GM18909 (cell line): Measurements from ENCODE around the gene SH3PXD2B.
"Not testable (repeated sequence)": the region's sequence is repeated elsewhere in the genome, so short reads cannot be mapped to it uniquely, and the experiment has no call there.

Experiments used
- ATAC-seq: cut with Tn5 transposase; IDR thresholded peaks from one replicate; pipeline ENCODE4 v1.9.1; 2021; ENCODE audit warnings: mild to moderate bottlenecking; ENCODE audit not compliant: unreplicated experiment, poor library complexity

The SH3PXD2B gene

DNA sequence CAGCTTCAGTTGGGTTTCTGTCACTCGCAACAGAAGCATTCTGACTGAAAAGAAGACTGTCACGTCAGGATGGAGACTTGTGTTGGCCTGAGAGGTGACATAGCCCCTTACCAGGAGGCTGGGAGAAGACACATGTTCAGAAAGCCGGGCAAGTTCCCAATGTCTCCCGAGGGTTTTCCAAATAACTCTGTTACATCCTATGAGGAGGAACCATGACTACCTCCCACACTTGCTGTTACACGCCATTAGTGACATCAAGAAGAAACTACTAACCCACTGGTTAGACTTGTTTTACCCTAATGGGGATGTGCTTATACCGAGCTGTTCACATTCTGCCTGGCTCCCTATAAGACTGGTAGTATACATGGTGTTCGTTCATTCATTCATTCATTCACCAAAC is 33.3 kb downstream of the SH3PXD2B start:
- ATAC-seq = no peak

DNA sequence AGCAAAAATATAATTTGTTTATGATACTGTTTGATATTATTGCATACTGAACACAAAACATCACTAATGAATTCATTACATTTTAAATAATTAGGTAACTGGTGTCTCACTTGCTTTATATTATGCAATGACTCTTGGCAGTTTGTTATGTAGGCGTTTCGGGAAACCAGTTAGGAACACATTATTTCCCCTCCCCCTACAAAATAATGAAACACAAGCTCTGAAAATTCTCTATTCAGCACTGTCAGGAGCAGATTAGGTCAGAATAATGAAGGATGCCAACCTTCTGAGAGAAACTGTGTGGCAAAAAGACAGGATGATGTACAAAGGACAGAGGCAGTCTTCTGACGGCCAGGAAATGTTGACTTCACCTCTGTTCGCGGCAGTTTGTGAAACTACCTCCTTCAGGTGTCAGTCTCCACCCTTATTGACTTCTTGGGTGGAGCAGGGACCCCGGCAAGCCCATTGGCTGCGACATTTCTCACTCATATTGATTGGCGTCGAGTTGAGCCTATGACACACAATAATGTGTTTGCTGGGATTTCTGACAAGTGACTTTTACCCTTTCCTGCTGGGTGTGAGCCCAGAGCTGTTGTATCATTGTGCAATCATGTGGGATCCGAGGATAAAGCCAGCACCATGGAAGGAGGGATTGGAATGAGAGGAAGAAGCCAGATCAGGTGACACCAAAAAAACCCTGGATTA is 33.9 kb downstream of the SH3PXD2B start:
- no peak for ATAC-seq

DNA sequence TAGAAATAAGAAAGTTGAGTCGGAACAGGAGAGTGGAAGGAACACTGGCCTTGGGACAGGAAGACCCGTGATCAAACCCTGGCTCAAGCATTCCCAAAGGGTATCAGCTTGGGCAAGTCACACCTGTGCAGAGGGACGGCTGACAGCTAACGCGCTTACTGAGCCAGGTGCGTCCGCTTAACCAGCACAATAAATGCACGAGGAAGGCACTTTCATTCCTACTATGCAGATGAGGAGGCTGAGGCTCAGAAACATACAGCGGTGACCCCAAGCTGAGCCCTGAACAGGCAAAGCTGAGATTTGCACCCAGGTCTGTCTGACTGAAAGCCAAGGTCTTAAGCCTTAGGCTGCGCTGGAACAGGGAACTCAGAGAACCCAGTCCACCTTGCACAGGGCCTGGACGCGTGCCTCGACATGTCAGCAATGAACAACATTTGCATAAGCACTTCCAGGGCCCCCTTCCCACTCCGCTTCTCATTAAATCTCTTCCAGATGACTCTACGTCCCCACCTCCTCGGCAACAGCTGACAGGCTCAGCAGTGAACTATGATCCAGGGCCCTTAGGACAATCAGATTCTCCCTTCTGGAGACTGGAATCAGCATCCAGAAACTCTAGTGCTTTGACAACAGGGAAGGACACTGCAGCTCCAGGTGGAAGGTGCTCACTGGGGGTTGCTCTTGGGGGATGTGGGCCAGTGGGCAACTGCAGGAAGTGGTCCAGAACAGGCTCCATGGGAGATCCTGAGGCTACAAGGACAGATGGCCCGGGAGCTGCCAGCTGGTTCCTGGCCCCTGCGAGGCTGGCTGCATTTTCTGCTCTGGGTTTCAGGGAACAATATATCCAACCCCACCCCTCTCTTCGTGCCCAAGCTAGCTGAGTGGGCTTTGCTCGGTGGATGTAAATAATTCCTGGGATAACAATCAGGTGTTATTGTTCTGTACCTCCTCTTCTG is 35.2 kb downstream of the SH3PXD2B start:
- no peak for ATAC-seq

DNA sequence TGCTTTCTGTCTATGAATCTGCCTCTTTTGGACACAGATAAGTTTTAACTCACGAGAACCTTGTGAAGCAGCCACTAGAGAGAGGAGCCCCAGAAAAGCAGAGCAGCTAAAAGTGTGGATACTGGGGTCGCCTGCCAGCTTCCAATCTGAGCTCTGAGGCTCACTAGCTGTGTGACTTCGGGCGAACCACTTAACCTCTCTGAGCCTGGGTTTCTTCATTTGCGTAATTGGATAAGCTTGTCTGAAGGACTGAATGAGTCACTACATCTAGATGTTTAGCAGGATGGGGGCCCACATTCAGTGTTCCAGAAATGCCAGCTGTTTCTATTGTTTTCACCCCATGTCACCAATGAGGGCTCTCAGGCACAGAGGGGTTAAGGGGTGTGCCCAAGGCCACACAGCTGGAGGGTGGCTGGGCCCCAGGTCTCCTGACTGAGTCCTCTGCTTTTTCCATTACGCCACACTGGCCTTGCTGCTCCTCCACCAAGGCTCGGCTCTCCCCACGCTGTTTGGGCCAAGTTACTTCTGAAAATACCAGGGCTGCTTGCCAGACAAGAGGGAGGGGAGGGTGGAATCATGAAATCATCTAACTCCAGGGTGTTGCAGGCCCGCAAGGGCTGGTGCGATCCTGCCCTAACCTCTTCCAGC is 36.2 kb downstream of the SH3PXD2B start:
- ATAC-seq = no peak

DNA sequence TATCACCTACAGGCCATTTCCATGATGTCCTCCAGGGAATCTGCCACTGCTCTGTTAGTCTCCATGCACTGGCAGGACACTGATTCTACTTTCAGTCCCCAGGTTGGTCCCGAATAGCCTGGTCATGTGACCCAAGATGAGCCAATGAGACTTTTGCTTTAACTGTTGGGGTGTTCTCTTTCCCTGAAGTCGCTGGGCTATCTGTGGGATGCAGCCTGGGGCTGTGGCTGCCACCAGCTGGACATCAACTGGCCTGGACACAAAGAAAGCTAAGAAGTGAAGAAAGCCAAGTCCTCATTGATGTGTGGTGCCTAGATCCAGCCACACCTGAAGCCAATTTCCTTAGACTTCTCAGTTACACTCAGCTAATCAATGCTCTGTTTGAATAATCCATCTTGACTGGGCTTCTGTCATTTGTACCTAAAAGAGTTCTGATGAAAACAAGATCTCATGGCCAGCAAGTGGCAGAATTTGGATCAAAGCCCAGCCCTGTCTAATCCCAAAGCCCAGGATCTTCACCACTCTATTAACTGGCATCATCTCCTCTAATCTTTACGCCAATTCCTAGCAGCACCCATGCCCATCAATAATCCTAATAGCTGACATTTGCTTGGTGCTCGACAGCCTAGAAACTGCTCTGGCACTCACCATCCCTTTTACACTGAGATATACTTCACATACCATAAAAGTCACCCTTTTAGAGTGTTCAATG is 37.0 kb downstream of the SH3PXD2B start:
- ATAC-seq = no peak

DNA sequence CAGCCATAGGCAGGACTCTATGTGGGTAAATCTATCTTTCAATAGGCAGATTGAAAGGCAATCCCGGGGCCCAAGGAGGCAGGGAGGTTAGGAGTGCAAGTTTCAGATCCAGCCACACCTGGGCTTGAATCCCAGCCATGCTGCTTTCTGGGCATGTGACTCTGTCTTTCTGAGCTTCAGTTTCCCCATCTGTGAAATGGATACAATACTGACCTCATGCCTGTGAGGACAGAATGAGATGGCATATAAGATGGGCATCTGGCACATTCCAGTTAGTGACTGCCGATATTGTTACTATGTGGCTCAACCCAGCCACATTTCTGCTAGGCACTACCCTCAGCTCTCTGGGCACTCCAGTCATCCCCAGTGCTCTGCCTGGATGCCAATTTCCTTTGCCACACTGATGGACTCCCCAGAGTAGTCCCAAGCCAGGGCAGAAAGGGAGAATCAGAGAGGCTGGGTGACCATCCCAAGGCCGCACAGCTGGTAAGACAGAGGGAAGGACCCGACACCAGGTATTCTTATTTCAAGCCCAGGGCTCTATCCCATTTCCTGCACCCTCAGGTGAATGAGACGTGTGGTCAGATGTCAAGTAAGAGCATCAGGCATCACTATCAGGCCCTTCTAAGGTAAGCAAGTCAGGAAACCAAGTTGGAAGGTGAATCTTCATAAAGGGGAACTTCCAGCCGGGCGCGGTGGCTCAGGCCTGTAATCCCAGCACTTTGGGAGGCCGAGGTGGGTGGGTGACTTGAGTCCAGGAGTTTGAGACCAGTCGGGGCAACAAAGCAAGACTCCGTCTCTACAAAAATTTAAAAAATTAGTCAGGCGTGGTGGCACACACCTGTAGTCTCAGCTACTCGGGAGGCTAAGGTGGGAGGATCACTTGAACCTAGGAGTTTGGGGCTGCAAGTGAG is 38.7 kb downstream of the SH3PXD2B start:
- ATAC-seq = no peak

DNA sequence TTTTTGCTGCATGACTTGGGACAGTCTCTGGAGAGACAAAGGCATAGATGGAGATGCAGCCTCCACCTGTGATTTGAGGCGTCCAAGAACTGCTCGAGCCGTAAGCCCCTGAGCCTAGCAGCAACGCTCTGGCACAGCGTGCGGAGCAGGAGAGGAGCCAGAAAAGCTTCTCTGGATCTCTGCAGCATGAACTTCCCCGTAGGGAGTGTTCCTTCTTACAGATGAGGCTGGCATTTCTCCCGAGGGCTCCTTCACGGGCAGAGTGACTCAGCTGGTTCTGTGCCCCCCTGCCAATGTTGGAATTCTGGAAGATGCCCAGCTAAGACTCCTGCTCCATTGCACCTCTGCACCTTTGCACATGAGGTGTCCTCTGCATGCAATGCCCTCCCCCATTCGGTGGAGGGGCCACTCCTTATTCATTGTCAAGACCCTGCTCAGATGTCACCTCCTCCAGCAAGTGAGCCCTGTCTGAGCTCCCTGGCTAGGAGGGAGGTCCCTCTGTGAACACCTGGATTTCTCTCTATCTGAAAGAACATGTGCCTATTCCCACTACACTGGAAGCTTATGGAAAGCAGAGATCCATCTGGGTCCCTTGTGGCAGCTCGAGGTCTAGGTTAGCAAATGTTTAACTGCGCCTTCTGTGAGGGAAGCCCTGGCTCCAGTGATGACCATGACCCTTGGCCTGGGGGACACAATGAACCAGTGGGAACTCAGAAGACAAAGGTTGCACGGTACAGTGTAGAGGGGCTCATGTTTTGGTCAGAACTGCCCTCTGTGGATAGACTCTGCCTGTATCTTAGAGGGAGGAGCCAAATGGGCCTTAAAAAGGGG is 39.6 kb downstream of the SH3PXD2B start:
- no peak for ATAC-seq

DNA sequence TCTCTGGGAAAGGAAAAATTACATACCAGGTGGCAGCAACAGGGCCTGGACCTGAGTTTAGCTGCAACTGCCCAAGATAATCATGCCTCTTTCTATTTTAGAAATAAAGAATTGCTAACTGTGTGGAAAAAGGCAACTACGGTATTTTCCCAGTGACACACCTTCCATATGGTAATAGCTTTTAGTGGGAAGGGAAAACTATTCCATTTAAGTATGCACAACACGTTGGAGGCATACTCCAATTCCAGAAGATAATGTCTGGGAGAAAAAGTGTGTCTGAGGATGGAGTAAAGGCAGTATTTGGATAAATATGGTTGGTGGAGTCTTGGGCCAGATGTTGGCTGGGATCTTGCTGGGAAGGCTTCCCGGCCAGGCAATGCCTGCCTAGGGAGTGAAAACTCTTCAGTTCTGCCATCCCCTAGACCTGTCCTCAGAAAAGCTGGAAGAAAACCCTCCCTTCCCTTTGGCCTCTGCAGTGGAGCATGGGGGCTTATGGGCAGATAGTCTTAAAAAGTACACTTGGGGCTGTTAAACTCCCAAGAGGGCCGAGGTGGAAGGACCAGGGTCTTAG is 40.6 kb downstream of the SH3PXD2B start:
- ATAC-seq = no peak

DNA sequence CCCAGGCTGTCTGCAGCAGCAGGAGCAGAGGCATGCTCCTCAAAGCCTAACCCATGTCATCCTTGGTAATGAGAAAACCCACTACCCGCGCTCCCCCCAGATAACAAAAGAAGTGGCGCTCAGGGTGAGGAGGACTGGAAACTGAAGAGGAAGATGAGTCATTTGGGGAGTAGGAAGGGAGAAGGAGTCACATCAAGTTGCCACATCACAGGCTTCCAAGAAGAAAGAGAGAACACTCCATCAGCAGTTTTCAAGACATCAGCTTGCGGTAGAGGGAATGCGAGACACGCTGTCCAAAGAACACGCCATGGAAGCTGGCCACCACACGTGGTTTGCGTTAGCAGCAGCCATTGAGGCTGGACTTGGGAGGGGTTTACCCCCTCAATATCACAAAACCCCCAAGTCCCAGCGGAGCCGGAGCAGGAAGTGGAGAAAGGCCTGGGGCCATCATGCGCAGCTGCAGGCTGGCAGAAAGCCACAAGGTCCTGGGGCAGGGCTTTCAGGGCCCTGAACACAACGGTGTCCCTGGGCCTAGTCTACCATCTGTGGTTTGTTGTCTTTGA is 41.5 kb downstream of the SH3PXD2B start:
- no peak for ATAC-seq

DNA sequence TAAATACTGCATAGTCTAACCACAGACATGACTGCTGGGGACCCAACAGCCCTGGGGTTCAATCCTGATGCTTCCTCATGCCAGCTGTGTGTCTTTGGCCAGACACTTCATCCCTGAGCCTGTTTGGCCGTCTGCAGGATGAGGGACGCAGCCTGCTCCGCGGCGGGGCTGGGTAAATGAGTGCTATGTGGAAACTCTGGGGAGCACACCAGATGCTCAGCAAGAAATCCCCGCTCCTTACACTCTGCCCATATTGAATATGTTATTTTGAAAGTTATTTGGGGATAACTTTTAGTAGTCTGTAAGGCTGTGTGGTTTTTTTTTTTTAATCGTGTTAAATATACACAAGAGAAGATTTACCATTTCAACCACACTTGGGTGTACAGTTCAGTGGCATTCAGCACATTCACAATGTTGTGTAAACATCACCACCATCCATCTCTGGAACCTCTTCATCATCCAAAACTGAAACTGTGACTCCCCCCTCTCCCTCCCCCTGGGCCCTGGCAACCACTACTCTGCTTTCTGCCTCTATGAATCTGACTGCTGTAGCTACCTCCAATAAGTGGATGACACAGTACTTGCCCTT is 42.7 kb downstream of the SH3PXD2B start:
- no peak for ATAC-seq

DNA sequence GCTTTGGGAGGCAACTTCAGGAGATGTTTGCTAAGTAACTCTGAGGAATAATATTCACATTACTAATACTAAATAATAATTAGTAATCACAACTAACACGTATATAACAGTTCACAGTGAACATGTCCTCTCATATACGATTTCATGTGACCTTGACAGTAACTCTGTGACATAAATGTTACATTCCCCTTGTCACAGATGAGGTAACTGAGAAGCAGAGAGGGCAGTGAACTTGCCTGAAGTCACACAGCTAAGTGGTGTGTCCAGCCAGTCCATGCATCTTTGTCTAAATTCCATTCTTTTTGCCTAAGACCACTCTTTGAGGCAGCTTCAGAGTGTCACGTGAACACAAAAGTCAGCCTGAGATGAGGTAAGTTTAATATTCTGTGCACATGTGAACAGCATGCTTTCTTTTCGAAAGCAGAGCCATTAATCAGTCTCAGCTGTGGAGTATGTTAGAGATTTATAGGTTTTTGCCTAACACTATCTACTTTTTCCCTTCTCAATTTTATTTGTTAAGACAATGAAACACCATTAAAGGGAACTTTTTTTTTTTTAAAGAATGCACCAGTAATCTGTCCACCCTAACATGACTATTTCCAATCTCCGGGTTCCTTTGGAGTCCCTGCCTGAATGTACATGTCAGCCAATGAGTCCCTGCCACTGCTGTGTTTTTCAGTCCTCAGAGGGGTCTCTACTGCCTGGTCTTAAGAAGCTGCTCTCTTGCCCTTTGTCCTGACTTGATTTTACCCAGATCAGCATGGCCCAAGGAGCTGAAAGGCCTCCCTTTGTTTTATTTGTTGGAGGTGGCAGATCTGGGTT is 43.5 kb downstream of the SH3PXD2B start:
- no peak for ATAC-seq

DNA sequence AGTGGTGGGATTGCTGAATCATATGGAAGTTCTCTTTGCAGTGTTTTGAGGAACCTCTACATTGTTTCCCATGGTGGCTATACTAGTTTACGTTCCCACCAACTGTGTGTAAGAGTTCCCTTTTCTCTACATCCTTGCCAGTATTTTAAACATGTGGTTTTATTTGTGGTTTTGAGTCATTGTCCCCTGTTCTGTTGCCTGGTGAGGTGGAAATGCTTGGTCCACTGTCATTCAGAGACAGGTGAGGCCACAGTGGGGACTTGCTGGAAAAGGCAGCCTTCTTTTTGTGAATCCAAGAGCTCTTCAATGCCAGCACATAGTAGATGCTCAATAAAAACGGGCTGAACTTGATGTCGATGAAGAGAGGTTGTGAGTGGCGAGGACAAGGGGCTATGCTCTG is 44.2 kb downstream of the SH3PXD2B start:
- no peak for ATAC-seq

DNA sequence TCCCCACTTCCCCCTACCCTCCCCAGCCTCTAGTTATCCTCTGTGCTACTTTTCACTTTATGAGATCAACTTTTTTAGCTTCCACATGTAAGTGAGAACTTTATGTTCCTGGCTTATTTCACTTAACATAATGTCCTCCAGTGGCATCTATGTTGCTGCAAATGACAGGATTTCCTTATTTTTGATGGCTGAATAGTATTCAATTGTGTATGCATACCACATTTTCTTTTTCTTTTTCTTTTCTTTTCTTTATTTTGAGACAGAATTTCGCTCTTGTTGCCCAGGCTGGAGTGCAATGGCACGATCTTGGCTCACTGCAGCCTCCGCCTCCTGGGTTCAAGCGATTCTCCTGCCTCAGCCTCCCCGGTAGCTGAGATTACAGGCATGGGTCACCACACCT is 44.8 kb downstream of the SH3PXD2B start:
- ATAC-seq = not testable (repeated sequence)

DNA sequence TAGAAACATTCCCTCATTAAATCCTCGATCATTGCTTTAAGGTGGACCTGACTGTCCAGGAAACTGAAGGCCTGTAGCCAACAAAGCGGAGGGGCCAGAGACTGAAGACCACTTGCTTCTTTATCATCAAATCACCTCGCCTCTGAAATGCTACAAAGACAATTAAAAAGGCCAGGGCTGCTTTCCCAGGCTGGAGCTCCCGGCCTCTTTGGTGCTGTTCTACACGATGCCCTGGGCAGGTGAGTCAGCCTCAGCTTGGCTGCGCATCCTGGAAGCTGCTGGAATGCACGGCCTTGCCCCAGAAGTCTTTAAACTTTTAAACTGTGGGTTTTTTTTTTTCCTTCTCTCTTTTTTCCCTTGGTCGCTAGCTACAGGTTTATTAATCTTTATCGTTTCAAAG is 46.5 kb downstream of the SH3PXD2B start:
- no peak for ATAC-seq

DNA sequence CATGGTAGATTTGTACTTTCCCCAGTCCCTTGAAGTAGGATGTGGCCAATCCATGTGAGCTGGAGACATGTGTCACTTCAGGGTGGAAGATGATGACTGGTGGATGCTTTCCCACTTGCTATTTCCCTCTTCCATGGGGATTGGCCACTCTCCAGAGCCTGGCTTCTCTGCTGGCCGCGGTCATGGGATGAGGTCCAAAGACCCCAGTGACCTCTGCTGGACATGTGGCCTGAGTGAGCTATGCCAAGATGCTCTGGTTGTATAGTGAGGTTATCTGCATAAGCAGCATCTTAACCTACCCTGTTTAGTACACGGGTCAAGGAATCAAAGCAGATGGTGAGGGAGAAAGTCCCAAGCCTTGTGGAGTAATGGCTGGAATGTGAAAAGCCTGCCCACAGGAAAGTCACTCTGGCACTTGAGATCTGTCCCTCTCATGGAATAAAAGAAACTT is 47.1 kb downstream of the SH3PXD2B start:
- ATAC-seq = no peak

DNA sequence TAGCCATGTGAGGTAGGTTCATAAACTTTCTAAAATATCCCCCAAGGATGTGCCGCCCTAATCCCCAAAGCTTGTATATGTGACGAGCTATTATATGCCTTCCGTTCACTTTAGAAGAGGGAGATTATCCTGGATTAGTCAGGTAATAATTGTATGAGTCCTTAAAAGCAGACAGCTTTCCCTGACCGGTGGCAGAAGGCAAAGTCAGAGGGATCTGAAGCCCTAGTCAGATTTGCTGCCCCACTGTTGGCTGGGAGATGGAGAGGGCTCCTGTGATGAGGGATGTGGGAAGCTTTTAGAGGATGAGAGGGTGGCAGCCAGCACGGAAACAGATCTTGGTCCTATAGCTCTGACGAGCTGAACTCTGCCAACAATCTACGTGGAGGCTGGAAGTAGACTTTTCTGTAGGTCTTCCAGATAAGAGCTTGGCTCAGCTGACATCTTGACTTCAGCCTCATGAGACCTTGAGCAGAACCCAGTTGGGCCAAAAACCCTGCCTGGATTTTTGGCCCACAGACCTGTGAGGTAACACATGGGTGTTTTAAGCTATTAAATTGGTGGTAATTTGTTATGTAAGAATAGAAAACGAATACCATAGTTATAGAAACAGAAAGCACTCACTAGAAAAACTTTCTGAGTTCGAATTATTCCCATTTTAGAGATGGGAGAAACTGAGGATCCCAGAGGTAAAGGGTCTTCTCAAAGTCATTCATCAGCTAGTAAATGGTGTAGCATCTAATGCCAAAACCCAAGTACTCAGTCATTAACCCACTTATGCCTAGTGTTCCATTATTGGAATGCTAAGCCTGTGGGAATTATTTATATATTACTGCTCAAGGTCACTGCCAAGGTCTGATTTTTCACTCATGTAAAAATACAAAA is 48.9 kb downstream of the SH3PXD2B start:
- no peak for ATAC-seq
